ENCODE measurements around the gene DNM3. TPM values are rescaled to one million over a fixed set of nuclear protein-coding genes. Genes with fewer than 3 reads are reported as not detected.

DNM3 gene
- total RNA-seq, 1 experiment from 2014 or later = 1.2 TPM

DNA sequence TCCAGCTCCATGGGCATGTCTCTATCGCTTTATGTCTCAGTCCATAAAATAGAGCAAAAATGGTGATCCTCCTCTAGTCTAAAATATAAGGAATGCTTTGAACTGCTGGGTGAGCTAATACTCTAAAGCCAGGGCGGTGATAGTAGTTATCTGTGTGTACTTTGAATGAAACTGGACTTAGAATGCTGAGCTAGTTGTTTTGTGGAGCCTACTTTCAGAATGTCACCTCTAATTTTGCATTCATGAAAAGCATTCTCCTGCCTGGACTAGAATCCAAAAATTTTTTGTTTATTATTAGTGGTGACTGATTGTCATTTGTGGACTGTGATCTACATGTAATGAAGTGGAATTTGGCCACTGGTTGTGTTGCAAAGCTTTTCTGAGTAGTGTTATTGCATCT is 337.6 kb downstream of the DNM3 start:
- CTCF ChIA-PET = interaction anchor here (1.1 kb wide), 1 partner anchor 221 kb away, joined by 4 read pairs; no protein-coding TSS in a partner anchor
- intact Hi-C loops (cut with micrococcal nuclease; ENCODE audit: unreplicated experiment) = no loop called here

DNA sequence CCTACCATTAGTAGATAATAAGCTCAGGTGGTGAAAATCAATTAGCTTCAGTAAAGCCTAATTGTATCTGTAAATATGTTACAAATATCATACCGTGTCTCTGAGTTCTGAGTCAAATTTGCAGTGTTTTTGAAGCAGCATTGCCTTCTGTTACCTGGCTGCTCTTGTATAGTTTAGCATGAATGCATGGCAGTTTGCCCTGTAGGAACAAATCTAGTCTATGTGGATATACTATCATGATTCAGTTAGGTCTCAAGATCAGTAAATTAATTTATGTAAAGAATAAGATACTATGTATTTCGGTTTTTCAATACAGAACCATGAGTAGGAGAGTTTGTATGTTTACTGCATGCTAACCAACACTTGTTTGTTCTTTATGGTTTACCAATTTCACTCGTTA is 338.6 kb downstream of the DNM3 start:
- no TSS peak for BruUV-seq (replicated peaks)
- Mint-ChIP-seq H3K36me3 (ENCODE audit: insufficient read depth, unreplicated experiment) (no peaks in the 10 kb centered on the region), H3K27me3 (ENCODE audit: unreplicated experiment) (no peaks in the 10 kb centered on the region), H3K4me3 (ENCODE audit: low read depth, unreplicated experiment) (no peak overlapping the region), H3K9me3 (ENCODE audit: low read depth, unreplicated experiment) (no peaks in the 10 kb centered on the region), H3K27ac (ENCODE audit: unreplicated experiment) (no peak overlapping the region), H3K4me1 (ENCODE audit: low read depth, unreplicated experiment) (peaks cover 34% of the 10 kb centered on the region)
- TF ChIP-seq, protein P1, sequence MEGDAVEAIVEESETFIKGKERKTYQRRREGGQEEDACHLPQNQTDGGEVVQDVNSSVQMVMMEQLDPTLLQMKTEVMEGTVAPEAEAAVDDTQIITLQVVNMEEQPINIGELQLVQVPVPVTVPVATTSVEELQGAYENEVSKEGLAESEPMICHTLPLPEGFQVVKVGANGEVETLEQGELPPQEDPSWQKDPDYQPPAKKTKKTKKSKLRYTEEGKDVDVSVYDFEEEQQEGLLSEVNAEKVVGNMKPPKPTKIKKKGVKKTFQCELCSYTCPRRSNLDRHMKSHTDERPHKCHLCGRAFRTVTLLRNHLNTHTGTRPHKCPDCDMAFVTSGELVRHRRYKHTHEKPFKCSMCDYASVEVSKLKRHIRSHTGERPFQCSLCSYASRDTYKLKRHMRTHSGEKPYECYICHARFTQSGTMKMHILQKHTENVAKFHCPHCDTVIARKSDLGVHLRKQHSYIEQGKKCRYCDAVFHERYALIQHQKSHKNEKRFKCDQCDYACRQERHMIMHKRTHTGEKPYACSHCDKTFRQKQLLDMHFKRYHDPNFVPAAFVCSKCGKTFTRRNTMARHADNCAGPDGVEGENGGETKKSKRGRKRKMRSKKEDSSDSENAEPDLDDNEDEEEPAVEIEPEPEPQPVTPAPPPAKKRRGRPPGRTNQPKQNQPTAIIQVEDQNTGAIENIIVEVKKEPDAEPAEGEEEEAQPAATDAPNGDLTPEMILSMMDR (IDR thresholded peaks at IDR 0.05; ENCODE audit: unreplicated experiment) = no peak
- intact Hi-C loops (cut with micrococcal nuclease; ENCODE audit: unreplicated experiment) = no loop called here
- no peak for DNase-seq
- CTCF ChIA-PET = interaction anchor here (0.9 kb wide), 1 partner anchor 220 kb away, joined by 4 read pairs; no protein-coding TSS in a partner anchor

More for the DNA sequence above, 337.6 kb downstream of the DNM3 start:
- BruUV-seq (replicated peaks) = no TSS peak
- Mint-ChIP-seq H3K4me1 (ENCODE audit: low read depth, unreplicated experiment) (peaks cover 34% of the 10 kb centered on the region), H3K36me3 (ENCODE audit: insufficient read depth, unreplicated experiment) (no peaks in the 10 kb centered on the region), H3K27ac (ENCODE audit: unreplicated experiment) (no peak overlapping the region), H3K4me3 (ENCODE audit: low read depth, unreplicated experiment) (no peak overlapping the region), H3K9me3 (ENCODE audit: low read depth, unreplicated experiment) (no peaks in the 10 kb centered on the region), H3K27me3 (ENCODE audit: unreplicated experiment) (no peaks in the 10 kb centered on the region)
- TF ChIP-seq, protein P1 (IDR thresholded peaks at IDR 0.05; ENCODE audit: unreplicated experiment) = no peak
- DNase-seq = no peak

DNA sequence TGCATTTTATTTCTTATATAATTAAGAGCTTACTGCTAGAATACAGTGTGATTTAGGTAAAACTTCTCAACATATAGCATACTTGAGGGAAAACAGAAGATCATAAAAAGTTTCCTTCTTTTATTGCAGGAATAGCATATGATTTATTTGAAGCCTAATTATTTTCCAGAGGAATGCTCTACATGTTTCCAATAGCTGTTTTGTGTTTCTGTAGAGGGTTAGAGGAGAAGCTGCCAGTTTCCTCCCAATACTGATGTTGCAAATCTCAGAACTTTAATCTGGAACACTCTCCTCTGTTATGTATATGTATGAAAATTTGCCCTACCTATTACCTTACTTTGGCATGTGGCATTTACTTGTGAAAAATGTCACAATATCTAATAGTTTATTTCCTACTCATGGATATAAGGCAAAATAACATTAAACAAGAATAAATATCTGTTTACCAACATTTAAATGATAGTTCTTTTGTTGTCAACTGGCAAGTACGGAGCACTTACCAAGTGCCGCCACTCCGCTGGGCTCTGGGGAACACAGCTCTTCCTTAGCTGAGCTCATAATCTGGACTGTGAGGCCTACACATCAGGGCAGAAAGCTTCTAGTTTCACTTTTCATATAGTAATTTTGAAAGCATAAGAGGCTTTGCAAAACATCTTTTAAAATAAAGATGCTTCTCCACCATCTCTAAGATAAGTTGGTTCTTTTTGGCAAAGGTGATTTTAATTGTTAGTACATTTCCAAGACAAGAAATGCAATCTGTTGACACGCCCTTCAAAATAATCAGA is 339.4 kb downstream of the DNM3 start:
- Mint-ChIP-seq H3K9me3 (ENCODE audit: low read depth, unreplicated experiment) (no peaks in the 10 kb centered on the region), H3K4me1 (ENCODE audit: low read depth, unreplicated experiment) (peaks cover 34% of the 10 kb centered on the region), H3K27me3 (ENCODE audit: unreplicated experiment) (no peaks in the 10 kb centered on the region), H3K36me3 (ENCODE audit: insufficient read depth, unreplicated experiment) (no peaks in the 10 kb centered on the region), H3K27ac (ENCODE audit: unreplicated experiment) (no peak overlapping the region), H3K4me3 (ENCODE audit: low read depth, unreplicated experiment) (peak overlapping the region; percentile 28)
- TF ChIP-seq, protein P1 (IDR thresholded peaks at IDR 0.05; ENCODE audit: unreplicated experiment) = no peak
- CTCF ChIA-PET = interaction anchor here (0.6 to 0.9 kb wide), 6 partner anchors 9 to 864 kb away, joined by 3 to 6 read pairs (median 4); no protein-coding TSS in a partner anchor
- BruUV-seq (replicated peaks) = no TSS peak
- intact Hi-C loops (cut with micrococcal nuclease; ENCODE audit: unreplicated experiment) = no loop called here
- no peak for DNase-seq

DNA sequence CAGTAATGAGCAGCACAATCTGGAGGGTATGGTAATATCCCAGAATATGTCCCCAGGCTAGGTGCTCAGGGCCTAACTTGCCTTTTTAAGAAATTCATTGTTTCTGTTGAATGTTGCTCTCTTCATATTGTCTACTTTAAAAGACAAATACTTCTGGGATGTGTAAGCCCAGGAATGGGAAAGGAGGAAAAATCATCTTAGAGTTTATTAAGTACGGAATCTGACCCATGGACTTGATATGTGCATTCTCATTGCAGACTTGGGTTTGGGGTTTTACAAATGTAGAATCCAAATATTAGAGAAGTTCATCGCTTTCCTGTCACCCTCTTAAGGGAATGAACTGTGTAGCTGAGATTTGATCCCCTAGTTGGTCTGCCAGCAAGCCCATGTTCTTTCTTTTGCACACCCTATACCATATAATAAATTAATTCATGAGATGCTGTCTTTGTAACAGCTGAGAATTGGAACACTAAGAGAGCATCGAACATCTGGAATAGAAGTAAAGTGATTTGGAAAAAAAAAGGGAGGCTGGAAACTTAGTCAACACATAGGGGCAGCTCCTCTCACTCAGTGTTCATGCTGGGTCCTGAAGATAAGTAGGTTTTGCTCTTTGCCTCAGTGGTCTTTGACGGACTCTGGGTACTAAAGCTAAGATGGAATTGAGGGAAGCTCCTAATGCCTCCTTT is 343.4 kb downstream of the DNM3 start:
- no TSS peak for BruUV-seq (replicated peaks)
- TF ChIP-seq, protein P1 (IDR thresholded peaks at IDR 0.05; ENCODE audit: unreplicated experiment) = no peak
- no peaks in the 10 kb centered on the region for H3K36me3 Mint-ChIP-seq (ENCODE audit: insufficient read depth, unreplicated experiment)
- intact Hi-C loops (cut with micrococcal nuclease; ENCODE audit: unreplicated experiment) = no loop called here
- CTCF ChIA-PET = no interaction called here
- no peak for DNase-seq
- no peak overlapping the region for H3K4me3 Mint-ChIP-seq (ENCODE audit: low read depth, unreplicated experiment)
- no peak overlapping the region for H3K27ac Mint-ChIP-seq (ENCODE audit: unreplicated experiment)
- no peaks in the 10 kb centered on the region for H3K9me3 Mint-ChIP-seq (ENCODE audit: low read depth, unreplicated experiment)
- no peaks in the 10 kb centered on the region for H3K27me3 Mint-ChIP-seq (ENCODE audit: unreplicated experiment)
- H3K4me1 Mint-ChIP-seq (ENCODE audit: low read depth, unreplicated experiment) = peaks cover 16% of the 10 kb centered on the region
